C4-2B (cell line): ENCODE measurements around the gene LRRFIP1.

Source experiments
- CTCF ChIP-seq: fragments of 450-650 bp; conservative IDR thresholded peaks from 2 replicates; pipeline ENCODE4 v1.5.1; 2017; ENCODE audit warnings: mild to moderate bottlenecking
- ZFX ChIP-seq: fragments of 450-650 bp; IDR thresholded peaks from 2 replicates; pipeline ENCODE4 v1.6.1; 2017

- no peak for TF ChIP-seq CTCF
- TF ChIP-seq ZFX = no peak
These were observed 15.7 kb downstream of the LRRFIP1 start for GRCh38 chr2:237643066-237643465.
